GM19467 (cell line): ENCODE measurements around the gene CHKA.

Experiments used
- ATAC-seq: cut with Tn5 transposase; IDR thresholded peaks from one replicate; pipeline ENCODE4 v1.9.1; 2021; ENCODE audit warnings: mild to moderate bottlenecking, moderate library complexity; ENCODE audit not compliant: unreplicated experiment

CHKA gene

DNA sequence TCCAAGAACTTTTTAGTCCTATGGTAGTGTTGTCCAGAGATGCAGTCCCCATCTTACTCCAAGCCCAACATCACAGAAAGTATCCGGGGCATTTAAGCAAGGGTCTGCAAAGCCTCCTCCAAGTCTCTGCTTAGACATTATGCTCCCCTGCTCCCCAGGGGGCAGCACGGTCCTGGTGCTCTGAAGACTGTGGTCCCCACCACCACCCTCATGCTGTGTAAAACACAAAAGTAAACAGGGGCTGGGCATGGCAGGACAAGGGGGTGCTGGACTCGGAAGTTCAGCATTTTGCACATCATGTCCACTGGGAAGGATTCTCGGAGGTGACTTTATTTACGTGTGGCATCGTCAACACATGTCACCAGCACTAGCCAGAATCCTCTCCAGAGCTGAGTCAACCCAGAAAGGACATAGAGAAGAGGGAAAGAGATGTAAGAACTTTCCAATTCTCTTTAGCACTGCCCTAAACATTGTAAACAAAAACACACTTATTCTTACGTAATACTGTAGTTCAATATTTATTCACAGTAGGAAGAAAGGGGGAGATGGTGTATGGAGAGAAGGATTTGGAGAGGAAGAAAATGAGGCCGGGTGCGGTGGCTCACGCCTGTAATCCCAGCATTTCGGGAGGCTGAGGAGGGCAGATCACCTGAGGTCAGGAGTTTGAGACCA, 44.7 kb downstream of the CHKA start:
- ATAC-seq, result no peak

DNA sequence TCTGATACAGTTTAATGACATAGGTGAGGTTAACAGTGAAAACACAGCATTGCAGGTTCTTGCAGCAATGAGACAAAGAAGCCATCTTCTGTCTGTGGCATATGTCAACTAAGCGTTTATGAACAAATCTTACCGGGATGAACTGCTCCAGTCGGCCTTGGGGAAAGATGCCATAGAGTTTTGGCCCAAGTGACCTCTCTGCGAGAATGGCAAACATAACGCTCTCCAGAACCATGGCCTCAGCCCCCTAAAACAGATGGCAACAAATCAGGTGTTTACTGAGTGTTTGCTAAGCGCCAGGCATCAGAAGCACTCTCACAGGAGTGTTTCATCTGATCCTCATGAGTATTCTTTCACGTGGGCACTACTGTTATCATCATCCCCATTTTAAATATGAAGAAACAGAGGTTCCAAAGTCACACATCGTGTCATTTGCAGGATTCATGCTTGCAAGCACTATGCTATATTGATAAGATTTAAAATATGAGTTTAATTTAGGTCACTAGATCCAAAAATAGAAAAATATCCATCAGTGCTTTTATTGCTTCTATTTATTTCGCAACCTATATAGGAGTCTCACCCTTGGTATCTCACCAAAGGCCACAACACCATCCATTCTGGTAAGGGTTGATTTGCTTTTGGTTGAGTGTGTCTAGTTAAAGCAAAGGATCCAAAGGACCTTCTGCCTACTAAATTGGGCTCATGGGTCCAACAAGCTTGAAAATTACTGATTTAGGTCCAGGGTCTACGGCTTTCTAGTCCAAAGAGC, 46.4 kb downstream of the CHKA start:
- no peak for ATAC-seq

DNA sequence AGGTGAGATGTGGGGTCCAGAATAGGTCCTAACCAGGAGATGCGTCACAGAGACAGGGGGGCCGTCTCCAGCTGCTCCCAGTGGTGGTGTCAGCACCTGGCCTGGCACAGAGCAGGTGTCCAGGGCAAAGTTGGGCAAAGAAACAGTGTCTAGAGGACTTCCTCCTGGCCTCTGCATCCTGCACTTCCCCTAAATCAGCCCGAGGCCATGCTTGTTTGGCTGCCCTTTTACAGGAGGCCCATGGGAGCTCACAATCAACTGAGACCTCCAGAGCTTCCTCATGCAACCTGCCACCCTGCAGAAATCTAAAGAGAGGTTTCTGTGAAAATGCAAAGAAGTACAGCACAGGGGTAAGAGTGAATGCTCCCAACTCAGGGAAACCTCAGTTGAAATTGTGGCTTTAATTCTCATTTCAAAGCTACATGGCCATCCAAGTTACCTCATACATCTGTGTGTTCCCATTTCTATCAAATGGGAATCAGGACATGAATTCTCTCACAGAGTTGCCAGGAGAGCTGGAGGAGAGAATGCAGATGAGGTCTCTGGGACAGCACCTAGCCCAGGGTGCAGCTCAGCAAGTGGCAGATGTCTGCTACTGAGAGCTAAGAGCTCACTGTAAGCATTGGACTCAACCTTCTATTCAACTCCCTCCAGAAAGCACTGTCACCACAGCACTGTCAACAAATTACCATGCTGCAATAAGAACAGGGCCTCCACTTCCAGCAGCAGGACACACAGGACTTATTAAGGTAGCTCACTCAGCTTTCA, 49.7 kb downstream of the CHKA start:
- no peak for ATAC-seq

DNA sequence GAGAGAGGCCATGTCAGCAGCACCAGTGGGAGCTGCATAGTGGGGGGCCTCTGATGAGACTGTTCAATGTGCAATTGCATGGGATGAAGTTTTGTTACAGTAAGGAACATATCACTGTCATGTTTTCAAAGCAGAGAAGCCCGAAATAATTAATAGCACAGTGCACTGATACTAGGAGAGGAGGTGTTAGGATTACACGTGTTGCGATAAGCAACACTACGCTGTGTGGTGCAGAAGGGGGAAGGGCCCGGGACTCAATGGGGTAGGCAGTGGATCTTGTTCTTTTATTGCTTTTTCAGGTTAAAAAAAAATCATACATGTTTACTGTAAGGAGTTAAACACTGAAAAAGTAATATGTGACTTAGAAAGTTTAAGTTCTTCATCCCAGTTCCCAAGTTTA, 53.2 kb downstream of the CHKA start:
- no peak for ATAC-seq

DNA sequence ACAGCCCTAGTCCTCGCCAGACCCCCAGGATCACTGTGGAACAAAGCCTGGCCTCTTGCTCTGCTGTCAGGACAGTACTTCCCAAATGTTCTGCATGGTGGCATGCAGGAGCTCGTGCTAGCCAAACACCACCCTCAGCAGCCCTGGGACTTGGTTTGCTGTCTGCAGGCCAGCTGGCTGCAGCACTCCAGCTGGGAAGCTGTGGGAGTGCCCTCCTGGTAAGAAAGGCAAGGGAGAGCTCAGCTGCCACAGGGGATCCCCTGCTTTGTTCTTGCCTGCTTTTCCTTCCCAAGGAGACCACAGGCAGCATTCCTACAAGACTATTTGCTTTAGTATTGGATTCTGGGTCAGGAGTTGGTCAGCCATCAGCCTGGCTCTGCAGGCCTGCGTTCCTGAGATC, 54.4 kb downstream of the CHKA start:
- no peak for ATAC-seq

DNA sequence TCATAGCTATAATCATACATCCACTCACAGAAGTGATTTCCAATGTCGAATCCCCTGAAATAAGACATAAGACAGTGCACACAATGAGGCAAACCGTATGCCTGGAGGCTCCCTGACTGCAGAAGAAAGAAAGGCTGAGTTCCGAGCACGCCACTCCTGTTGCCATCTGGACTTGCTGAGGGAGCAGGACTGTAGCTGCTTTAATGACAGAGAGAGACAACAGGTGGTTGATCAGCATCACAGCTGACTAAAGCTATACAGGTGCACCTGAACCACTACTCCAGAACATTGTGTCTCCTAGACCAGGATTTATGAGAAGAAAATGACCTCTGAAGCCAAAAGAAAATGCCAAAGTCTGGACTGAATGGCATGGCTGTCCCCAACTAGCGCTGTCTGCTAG, 55.3 kb downstream of the CHKA start:
- ATAC-seq, result no peak

DNA sequence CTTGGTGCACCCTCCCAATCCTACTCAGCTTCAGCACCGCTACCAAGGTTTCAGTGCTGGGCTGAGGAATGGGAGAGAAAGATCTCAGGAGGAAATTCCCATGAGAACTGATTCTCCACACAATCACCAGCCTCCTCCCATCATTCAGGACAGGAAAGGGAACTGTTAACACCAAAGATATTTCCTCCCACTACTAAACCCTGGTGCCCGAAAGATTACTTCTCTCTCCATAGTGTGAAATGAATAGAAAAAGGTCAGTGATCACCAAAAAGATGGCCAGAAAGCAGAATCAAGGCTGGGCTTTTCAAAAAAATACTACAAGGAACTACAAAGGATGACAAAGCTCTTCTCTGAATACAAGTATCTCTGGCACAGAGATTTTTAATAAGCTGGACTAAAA, 56.3 kb downstream of the CHKA start:
- ATAC-seq, result no peak

DNA sequence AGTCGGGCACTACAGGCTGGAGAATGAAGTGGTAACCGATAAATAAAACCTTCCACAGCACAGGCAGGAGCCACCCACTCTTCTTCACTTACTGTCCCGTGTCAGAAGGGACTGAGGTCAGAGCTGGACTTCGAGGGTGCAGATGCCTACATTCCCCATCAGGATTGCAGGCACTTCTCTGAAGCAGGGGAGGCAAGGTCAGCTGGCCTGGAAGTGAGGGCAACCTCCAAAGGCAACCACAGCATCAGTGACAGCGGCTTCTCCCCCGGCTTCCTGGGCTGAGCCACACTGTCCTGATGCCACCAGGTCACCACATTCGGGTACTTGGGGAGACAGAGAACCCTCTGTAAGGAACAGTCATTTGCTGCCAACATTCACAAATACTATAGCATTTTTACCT, 59.7 kb downstream of the CHKA start:
- ATAC-seq, result no peak

DNA sequence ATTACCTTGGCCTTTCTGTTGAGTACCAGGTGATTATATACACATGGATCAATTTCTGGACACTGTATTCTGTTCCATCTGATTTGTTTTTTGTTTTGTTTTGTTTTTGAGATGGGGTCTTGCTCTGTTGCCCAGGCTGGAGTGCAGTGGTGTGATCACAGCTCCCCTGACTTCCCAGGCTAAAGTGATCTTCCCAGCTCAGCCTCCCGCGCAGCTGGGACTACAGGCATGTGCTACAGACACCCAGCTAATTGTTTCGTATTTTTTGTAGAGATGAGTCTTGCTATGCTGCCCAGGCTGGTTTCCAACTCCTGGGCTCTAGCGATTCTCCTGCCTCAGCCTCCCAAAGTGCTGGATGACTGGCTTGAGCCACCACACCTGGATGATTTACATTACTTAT, 63.4 kb downstream of the CHKA start:
- no peak for ATAC-seq

DNA sequence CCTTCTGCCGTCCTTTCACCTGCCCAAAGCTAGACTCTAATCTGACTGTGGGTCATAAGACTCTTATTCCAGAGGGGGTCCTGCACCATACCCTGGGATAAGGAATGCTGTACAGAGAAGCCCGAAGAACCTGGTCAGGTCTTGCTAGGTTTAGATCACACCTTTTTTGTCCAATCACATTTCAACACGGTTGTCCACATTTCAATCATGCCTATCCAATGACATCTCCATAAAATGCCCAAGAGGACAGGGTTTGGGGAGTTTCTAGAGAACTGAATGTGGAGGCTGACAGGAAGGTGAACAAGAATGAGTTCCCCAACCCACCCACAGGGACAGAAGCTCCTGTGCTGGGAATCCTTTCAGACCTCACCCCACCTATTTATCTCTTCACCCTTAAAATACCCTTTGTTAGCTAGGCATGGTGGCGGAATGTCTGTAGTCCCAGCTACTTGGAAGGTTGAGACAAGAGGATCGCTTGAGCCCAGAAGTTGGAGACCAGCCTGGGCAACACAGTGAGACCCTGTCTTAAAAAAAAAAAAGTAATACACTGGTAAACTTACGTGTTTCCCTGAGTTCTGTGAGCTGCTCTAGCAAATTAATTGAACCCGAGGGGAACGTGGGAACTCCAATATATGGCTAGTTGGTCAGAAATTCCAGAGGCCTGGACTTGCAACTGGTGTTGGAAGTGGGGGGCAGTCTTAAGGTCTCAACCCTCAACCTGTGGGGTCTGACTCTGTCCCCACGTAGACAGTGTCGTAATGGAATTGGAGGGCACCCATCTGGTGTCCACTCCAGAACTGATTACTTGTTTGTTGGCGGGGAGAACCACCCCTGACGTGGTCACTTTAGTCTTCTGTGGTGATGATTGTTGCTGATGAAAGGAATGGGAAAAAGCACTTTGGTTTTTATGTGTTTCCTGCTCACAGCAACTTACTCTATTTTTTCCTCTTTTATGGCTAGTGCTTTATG, 64.6 kb downstream of the CHKA start:
- no peak for ATAC-seq

DNA sequence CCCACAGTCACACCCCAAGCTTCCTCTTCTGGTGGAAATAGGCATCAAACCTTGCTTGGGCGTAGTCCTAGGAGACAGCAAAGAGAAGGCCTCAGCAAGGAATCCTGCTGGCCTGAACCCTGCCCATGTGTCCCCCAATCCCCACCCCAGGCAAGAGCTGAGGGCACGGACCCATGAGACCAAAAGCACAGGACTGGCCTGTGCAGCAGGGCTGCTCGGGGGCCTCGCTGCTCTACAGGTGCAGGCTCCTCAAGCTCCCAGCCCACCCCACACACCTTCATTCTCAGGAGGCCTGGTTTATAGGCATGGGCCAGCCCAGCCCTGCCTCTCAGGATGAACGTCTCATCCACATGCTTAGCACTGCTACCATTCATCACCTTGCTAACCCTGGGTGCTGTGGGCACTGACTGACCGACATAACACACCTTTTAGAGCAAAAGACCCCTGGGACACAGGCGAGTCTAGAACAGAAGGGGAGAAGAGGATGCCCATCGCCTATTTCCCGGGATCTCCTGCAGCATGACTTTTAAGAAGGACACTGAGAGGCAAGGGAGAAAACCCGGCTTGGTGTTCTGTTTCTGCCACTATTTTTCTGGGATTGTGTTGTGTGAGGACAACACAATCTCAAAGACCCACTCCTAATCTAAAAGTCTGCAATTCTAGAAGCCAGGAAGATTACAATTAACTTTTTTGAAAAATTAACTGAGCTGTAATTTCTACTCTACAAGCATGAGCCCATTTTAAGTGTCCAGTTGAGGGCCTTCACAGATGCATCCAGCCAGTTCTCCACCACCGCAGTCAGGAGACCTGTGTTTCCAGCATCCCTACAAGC, 67.0 kb downstream of the CHKA start:
- no peak for ATAC-seq

DNA sequence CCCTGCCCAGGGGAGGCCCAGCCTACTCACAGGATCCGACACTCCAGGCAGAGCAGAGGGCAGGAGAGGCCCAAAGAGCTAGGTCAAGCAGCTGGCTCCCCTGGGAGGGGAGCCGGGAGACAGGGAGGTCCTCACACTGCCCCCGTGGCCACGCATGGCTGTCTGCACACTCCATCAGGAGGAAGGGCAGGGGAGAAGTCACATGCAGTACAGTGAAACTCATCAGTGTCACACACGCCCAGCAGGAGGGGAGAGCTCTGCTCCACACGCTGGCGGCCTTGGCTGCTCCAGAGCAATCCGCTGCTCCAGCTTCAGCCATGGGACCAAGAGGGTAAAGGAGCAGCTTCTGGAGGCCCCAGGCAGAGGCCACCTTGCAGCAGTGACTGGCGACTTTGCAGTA, 68.1 kb downstream of the CHKA start:
- ATAC-seq, result no peak

DNA sequence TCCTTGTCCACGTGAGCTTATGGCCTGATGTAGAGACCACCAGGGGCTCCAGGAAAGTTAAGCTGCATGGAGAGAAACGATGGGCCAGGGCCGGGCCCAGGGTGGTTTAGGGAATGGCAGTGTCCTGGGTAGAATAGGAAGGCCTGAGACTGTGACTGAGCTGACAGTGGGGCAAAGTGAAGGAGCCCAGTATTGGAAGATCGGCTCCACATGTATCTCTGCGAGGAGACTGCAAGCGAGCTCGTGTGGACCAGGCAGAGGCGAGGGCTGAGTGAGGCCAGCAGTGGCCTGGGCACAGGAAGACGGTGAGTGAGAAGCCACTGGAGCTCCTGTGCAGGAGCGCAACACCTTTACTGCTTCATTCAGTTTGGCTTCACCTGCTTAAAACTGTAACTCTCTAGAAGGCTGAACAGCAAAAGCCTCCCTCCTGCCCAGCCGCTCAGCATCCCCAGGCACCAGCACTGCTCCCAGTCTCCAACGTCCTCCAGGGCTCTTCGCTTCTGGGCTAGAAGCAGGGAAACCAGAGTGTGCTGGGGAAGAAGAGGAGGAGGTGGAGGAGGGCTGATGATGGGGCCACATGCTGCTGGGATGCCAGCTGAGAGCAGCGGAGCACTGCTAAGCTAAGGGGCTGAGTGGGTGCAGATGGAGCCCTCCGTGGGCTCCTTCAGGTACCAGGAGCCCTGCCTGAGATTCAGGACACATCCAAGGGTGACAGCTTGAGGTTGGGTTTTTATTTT, 68.9 kb downstream of the CHKA start:
- no peak for ATAC-seq

DNA sequence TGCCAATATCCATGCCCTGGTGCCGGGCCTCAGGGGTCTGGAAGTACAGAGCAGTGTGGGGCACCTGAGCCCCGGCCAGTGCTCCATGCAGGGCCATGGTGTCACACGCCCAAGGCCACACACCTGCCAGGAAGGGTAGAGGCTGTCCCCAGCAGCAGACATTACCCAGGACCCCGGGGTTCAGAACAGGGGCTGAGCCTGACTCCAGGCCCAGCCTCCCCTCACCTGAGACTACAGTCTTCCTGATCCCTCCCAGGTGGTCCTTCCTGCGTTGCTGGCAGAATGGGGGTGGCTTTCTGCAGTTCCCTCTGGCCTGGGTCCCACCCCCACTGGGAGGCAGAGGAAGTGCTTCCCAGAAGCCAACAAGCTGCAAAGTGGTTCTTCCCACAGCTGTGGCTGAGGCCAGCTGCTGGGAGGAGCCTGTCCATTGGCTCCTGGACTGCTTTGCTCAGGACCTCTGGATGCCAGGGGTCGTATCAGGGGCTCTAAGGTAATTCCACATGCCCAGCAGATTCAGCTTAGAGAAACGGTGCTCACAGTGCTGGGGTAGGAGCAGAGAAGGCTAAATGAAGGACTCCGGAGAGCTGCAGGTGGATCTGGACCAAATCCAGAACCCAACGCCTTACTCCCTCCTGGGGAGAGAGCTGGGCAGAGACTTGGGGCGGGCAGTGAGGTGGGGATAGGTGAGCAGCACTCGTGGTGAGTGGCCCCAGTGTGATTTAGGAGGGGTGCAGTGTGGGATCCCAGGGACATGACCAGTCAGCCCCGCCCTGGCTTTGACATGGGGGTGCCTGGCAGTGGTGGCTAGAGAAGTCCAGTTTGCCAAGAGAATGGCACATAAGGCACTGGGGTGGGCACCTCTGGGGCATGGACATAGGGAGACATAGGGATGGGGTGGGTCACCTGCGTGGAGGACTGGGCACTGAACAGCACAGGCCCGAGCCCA, 69.7 kb downstream of the CHKA start:
- ATAC-seq, result no peak

DNA sequence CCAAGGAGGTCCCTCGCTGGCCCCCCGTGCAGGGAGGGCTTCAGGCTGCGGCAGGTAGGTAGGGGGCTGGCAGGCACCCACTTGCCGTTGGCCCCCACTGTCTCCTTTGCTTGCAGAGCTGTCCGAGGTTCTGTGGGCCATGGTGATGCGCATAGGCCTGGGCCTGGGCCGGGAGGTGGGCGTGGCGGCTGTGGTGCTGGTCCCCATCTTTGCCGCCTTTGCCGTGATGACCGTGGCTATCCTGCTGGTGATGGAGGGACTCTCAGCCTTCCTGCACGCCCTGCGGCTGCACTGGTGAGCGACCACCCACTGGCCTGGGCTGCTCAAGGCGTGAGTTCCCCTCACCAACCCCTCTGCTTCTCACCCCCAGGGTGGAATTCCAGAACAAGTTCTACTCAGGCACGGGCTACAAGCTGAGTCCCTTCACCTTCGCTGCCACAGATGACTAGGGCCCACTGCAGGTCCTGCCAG, 70.8 kb downstream of the CHKA start:
- no peak for ATAC-seq

DNA sequence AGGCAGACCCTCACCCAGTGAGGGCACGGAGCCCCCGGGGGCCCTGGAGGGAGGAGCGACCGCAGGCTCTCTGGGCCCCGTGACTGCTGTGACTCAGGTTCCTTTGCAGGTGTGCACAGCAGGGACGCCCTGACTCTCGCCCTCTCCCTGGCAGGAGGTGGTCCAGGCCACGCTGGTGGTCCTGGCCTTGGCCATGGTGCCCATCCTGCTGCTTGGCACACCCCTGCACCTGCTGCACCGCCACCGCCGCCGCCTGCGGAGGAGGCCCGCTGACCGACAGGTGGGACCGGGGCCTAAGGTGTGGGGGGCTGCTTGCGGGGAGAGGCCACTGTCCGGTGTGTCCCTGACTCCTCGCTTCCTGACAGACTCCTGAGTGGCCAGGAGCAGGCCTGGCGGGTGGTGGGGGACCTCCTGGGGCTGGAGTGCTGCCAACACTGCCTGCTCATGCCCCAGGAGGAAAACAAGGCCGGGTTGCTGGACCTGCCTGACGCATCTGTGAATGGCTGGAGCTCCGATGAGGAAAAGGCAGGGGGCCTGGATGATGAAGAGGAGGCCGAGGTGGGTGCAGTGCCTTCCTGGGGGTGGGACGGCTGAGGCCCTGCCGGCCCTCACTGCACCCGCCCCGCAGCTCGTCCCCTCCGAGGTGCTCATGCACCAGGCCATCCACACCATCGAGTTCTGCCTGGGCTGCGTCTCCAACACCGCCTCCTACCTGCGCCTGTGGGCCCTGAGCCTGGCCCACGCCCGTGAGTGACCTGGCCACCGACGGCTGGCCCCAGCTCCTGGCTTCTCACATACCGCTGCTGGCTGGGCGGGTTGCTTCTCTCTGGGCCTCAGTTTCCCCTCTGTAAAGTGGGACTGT, 71.4 kb downstream of the CHKA start:
- ATAC-seq, result no peak
